Panc1 (cell line): ENCODE data around the gene DDX39B.

ENCODE experiments used
- CTCF ChIP-seq: fragments of 450-650 bp; IDR thresholded peaks from 2 replicates; pipeline ENCODE4 v1.5.1; 2017; ENCODE audit warnings: mild to moderate bottlenecking
- POLR2AphosphoS5 ChIP-seq: IDR thresholded peaks from 2 replicates; pipeline ENCODE4 v1.6.1; 2012; ENCODE audit warnings: mild to moderate bottlenecking, low read depth, low read length, moderate library complexity
- REST ChIP-seq, 2 experiments: IDR thresholded peaks; 2 replicates each; pipeline ENCODE4 v1.6.1; 2011 to 2012; ENCODE audit warnings: low read depth in 2 of 2, control low read depth in 1 of 2, low read length in 1 of 2, mild to moderate bottlenecking in 1 of 2, moderate library complexity in 1 of 2; ENCODE audit not compliant: insufficient read depth in 1 of 2
- SIN3A ChIP-seq: IDR thresholded peaks from 2 replicates; pipeline ENCODE4 v1.6.1; 2012; ENCODE audit warnings: low read depth, mild to moderate bottlenecking, low read length, moderate library complexity, borderline replicate concordance; ENCODE audit not compliant: insufficient read depth
- TCF7L2 ChIP-seq: IDR thresholded peaks from 2 replicates; pipeline ENCODE4 v1.6.1; 2011; ENCODE audit warnings: mild to moderate bottlenecking, low read depth, low read length, inconsistent platforms

- TF ChIP-seq CTCF (no peak), POLR2AphosphoS5 (no peak), TCF7L2 (no peak), REST (IDR thresholded peaks at IDR 0.05; ENCODE audit: insufficient read depth in 1 of 2, low read depth in 2 of 2, low read length in 1 of 2) (no peak), SIN3A (no peak)
These were observed 32.6 kb upstream of the DDX39B start for GRCh38 chr6:31574106-31575061.
